Transverse colon (tissue), 4 donors: Measurements from ENCODE around the gene SBNO2.

Experiments
- CTCF ChIP-seq, 5 experiments: fragments of 200-600 bp in 3 of 5; fragments of 450-650 bp in 2 of 5; sonication (generic) in 3 of 5; IDR thresholded peaks; 1 replicate in 2 of 5; 2 replicates in 3 of 5; pipeline ENCODE4 v1.5.1; 2016 to 2017; ENCODE audit warnings: antibody characterized with exemption in 5 of 5, inconsistent platforms in 3 of 5, mild to moderate bottlenecking in 2 of 5, moderate library complexity in 1 of 5
- EP300 ChIP-seq: sonication (generic); formaldehyde crosslinking; IDR thresholded peaks from one replicate; pipeline ENCODE4 v1.6.1; 2017; ENCODE audit warnings: antibody characterized with exemption, low read depth
- POLR2A ChIP-seq: fragments of 450-650 bp; IDR thresholded peaks from one replicate; pipeline ENCODE4 v1.6.1; 2016; ENCODE audit warnings: antibody characterized with exemption, mild to moderate bottlenecking, moderate library complexity
- POLR2AphosphoS5 ChIP-seq, 3 donors: sonication (generic); formaldehyde crosslinking; IDR thresholded peaks; one replicate each; pipeline ENCODE4 v1.6.1; 2016; ENCODE audit warnings: antibody characterized with exemption in 3 of 3

GRCh38 chr19:1143828-1144399, 30.2 kb downstream of the SBNO2 start:
- TF ChIP-seq CTCF (IDR thresholded peaks at IDR 0.05), result no peak
- no peak for TF ChIP-seq POLR2A
- no peak for TF ChIP-seq EP300
- no peak for TF ChIP-seq POLR2AphosphoS5 (IDR thresholded peaks at IDR 0.05)
